MM.1S (cell line): ENCODE results near the gene MS4A1.
"Not testable (repeated sequence)": the region's sequence is repeated elsewhere in the genome, so short reads cannot be mapped to it uniquely, and the experiment has no call there.

Source experiments
- DNase-seq: peaks from one replicate; pipeline ENCODE4 v3.0.0-alpha.2; 2015
- H2AFZ ChIP-seq: fragments of 300-600 bp; sonication (generic); 2 replicates; pipeline ENCODE4 v1.6.0; 2016; ENCODE audit warnings: antibody characterized with exemption, low read length
- H3F3A ChIP-seq: fragments of 300-600 bp; sonication (generic); 2 replicates; pipeline ENCODE4 v1.6.1; 2016; ENCODE audit warnings: mild to moderate bottlenecking, antibody characterized with exemption, low read length, moderate library complexity, mixed read lengths; ENCODE audit not compliant: insufficient read depth
- H3K27ac ChIP-seq: fragments of 300-600 bp; sonication (generic); 2 replicates; pipeline ENCODE4 v1.5.1; 2016; ENCODE audit warnings: mild to moderate bottlenecking, low read length
- H3K27me3 ChIP-seq: fragments of 300-600 bp; sonication (generic); replicated peaks from 2 replicates; pipeline ENCODE4 v1.6.0; 2016; ENCODE audit warnings: low read length; ENCODE audit not compliant: insufficient read depth
- H3K36me3 ChIP-seq: fragments of 300-600 bp; sonication (generic); replicated peaks from 2 replicates; pipeline ENCODE4 v1.6.1; 2016; ENCODE audit warnings: mild to moderate bottlenecking, low read length, mixed read lengths; ENCODE audit not compliant: insufficient read depth
- H3K4me1 ChIP-seq: fragments of 300-600 bp; sonication (generic); 2 replicates; pipeline ENCODE4 v1.6.1; 2016; ENCODE audit warnings: low read length, mixed read lengths
- H3K4me2 ChIP-seq: fragments of 300-600 bp; sonication (generic); 2 replicates; pipeline ENCODE4 v1.6.0; 2016; ENCODE audit warnings: low read depth, low read length
- H3K4me3 ChIP-seq: fragments of 300-600 bp; sonication (generic); 2 replicates; pipeline ENCODE4 v1.5.1; 2016; ENCODE audit warnings: low read length, mixed read lengths
- H3K79me2 ChIP-seq: fragments of 300-600 bp; sonication (generic); 2 replicates; pipeline ENCODE4 v1.6.1; 2016; ENCODE audit warnings: mixed run types, low read length, mixed read lengths
- H3K9ac ChIP-seq: fragments of 300-600 bp; sonication (generic); 2 replicates; pipeline ENCODE4 v1.6.1; 2016; ENCODE audit warnings: low read length, mixed read lengths
- H3K9me2 ChIP-seq: fragments of 300-600 bp; sonication (generic); replicated peaks from 2 replicates; pipeline ENCODE4 v1.6.1; 2016; ENCODE audit warnings: mild to moderate bottlenecking, low read length, mixed read lengths; ENCODE audit not compliant: insufficient read depth
- H3K9me3 ChIP-seq: fragments of 300-600 bp; sonication (generic); replicated peaks from 2 replicates; pipeline ENCODE4 v1.6.1; 2016; ENCODE audit warnings: mild to moderate bottlenecking, low read length, mixed read lengths; ENCODE audit not compliant: insufficient read depth
- H4K20me1 ChIP-seq: fragments of 300-600 bp; sonication (generic); 2 replicates; pipeline ENCODE4 v1.6.1; 2016; ENCODE audit warnings: mild to moderate bottlenecking, low read length, moderate library complexity, mixed read lengths; ENCODE audit not compliant: insufficient read depth
- EZH2 ChIP-seq: fragments of 300-600 bp; sonication (generic); optimal IDR thresholded peaks from 2 replicates; pipeline ENCODE3; 2017; ENCODE audit warnings: low read depth, mild to moderate bottlenecking, antibody characterized with exemption, low read length, mixed read lengths
- EZH2phosphoT487 ChIP-seq: fragments of 300-600 bp; sonication (generic); IDR thresholded peaks from 2 replicates; pipeline ENCODE4 v1.6.1; 2018; ENCODE audit warnings: antibody characterized with exemption, low read length
- TF ChIP-seq, protein P1 (sequence below): fragments of 300-600 bp; sonication (generic); IDR thresholded peaks from 2 replicates; pipeline ENCODE4 v1.5.1; 2016; ENCODE audit warnings: antibody characterized with exemption, low read length, mixed read lengths

The MS4A1 gene

DNA sequence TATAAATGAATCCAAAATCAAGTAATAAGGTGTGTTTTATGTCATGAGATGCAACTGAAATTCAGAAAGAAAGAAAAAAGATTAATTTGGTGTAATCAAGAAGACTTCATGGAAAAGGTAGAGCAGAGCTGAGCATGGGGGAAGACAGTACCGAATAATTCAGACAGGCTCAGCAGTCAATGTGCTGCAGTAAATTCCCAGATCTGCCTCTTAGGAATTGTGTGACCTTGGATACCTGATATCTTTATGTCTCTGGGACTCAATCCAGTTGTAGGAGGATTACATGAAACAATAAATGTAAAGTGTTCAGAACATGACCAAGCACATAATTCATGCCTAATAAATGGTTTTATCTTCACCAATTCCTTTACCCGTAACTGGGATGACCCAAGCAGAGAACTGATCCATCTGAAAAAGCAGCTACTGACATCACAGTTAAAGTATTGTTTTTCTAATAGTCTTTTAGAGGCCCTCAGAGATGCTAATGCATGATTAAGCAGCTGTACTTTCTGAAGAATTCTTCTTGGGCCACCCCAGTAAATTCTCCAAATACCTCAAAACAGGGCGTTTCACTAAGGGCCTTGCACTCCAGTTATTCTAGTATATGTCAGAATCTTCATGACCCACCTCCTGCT is 44.7 kb downstream of the MS4A1 start:
- Histone ChIP-seq H3K9me2 (no peaks in the 10 kb centered on the region), H3K9ac (no peak overlapping the region), H2AFZ (no peak overlapping the region), H3K4me2 (no peak overlapping the region), H3K36me3 (no peaks in the 10 kb centered on the region), H4K20me1 (no peaks in the 10 kb centered on the region), H3K9me3 (no peaks in the 10 kb centered on the region), H3K4me1 (peaks cover 43% of the 10 kb centered on the region), H3K79me2 (no peaks in the 10 kb centered on the region), H3F3A (peaks cover 18% of the 10 kb centered on the region), H3K4me3 (no peak overlapping the region), H3K27me3 (no peaks in the 10 kb centered on the region), H3K27ac (no peak overlapping the region)
- DNase-seq = no peak
- no peak for TF ChIP-seq EZH2
- TF ChIP-seq, protein P1, sequence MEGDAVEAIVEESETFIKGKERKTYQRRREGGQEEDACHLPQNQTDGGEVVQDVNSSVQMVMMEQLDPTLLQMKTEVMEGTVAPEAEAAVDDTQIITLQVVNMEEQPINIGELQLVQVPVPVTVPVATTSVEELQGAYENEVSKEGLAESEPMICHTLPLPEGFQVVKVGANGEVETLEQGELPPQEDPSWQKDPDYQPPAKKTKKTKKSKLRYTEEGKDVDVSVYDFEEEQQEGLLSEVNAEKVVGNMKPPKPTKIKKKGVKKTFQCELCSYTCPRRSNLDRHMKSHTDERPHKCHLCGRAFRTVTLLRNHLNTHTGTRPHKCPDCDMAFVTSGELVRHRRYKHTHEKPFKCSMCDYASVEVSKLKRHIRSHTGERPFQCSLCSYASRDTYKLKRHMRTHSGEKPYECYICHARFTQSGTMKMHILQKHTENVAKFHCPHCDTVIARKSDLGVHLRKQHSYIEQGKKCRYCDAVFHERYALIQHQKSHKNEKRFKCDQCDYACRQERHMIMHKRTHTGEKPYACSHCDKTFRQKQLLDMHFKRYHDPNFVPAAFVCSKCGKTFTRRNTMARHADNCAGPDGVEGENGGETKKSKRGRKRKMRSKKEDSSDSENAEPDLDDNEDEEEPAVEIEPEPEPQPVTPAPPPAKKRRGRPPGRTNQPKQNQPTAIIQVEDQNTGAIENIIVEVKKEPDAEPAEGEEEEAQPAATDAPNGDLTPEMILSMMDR = no peak

DNA sequence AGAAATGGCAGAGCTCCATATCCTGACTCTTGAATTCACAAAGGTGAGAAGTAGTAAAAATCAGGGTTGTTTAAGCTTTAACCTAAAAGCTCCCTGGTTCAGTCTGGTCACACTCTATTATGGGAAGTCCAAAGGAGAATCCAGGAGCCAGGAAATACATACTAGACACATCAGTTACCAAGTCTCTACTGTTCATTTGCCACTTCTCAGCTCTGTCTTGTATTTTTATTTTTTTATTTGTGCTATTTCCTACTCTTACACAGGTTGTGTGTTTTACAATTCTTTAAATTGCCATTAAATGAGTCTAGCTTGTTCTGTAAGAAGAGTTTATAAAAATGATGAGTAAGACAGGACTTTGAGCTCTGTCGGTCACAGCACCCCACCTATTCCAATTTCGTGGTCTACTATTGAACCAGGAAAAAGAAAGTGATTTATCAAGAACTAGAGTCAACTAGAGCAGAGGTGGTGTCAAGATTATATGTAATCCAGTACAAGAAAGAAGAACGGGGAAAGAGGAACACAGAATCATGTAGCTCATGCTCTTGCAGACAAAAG is 46.7 kb downstream of the MS4A1 start:
- peaks cover 35% of the 10 kb centered on the region for H3K4me1 ChIP-seq
- H3F3A ChIP-seq = peaks cover 18% of the 10 kb centered on the region
- no peaks in the 10 kb centered on the region for H4K20me1 ChIP-seq
- no peaks in the 10 kb centered on the region for H3K36me3 ChIP-seq
- no peaks in the 10 kb centered on the region for H3K9me3 ChIP-seq
- H3K4me2 ChIP-seq = no peak overlapping the region
- H3K9ac ChIP-seq = no peak overlapping the region
- no peaks in the 10 kb centered on the region for H3K27me3 ChIP-seq
- no peak overlapping the region for H2AFZ ChIP-seq
- no peak for DNase-seq
- no peak overlapping the region for H3K4me3 ChIP-seq
- TF ChIP-seq EZH2 (no peak), EZH2phosphoT487 (no peak)
- TF ChIP-seq, protein P1 = no peak
- no peaks in the 10 kb centered on the region for H3K79me2 ChIP-seq
- H3K27ac ChIP-seq = no peak overlapping the region
- no peaks in the 10 kb centered on the region for H3K9me2 ChIP-seq

DNA sequence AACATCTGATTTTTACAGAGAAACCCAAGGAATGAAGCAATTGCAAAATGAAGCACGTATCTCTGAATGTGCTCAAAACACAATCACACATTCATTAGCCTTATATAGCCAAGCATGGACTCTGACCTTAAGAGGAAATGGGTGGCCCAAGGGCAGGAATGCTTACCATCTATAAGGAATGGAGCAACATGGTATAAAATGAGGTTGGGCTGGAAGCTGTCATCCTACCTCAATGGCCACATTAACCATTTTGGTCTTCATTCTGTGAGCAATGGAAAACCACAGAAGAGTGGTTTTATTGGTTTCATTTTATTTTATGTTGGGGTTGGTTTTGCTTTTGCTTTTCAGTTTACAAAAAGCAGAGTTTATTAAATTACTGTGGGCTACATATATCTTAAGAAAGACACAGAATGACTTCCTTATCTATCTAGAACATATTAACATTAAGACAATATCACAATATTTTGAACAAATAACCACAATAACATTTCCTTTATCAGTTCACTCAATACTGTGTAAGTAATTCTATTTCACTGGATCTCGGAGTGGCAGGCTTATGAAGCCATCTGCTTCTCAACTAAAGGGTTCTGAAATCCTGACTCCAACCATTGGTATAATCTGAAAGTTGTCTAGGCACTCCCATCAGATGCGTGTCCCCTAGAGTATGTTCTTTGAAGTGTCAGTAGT is 48.7 kb downstream of the MS4A1 start:
- Histone ChIP-seq H4K20me1 (no peaks in the 10 kb centered on the region), H3K4me1 (peaks cover 16% of the 10 kb centered on the region), H3K27ac (peak overlapping the region; percentile 12; the same call in 1 of the 2 replicates), H3K9me2 (no peaks in the 10 kb centered on the region), H3F3A (peaks cover 3% of the 10 kb centered on the region), H3K79me2 (no peaks in the 10 kb centered on the region), H3K27me3 (no peaks in the 10 kb centered on the region), H3K4me3 (no peak overlapping the region), H3K9ac (no peak overlapping the region), H2AFZ (0 out of 2 replicates have a peak overlapping the region, but pooled peaks have one; percentile 4), H3K9me3 (no peaks in the 10 kb centered on the region), H3K4me2 (peak overlapping the region; percentile 17), H3K36me3 (no peaks in the 10 kb centered on the region)
- TF ChIP-seq, protein P1 = no peak
- TF ChIP-seq EZH2 (no peak), EZH2phosphoT487 (no peak)
- DNase-seq = peak; percentile 70

DNA sequence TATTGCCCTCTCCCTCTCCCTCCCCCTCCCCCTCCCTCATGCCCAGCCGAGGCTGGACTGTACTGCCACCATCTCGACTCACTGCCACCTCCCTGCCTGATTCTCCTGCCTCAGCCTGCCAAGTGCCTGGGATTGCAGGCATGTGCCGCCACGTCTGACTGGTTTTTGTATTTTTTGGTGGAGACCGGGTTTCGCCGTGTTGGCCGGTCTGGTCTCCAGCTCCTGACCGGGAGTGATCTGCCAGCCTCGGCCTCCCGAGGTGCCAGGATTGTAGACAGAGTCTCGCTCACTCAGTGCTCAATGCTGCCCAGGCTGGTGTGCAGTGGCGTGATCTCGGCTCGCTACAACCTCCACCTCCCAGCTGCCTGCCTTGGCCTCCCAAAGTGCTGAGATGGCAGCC is 54.0 kb downstream of the MS4A1 start:
- not testable (repeated sequence) for H3K27me3 ChIP-seq, H3K9ac ChIP-seq, H3K4me3 ChIP-seq, H3K27ac ChIP-seq, H3K9me2 ChIP-seq, H3K4me1 ChIP-seq, H3K36me3 ChIP-seq, DNase-seq, H3F3A ChIP-seq, H3K4me2 ChIP-seq, H2AFZ ChIP-seq, H3K79me2 ChIP-seq, H3K9me3 ChIP-seq, H4K20me1 ChIP-seq

DNA sequence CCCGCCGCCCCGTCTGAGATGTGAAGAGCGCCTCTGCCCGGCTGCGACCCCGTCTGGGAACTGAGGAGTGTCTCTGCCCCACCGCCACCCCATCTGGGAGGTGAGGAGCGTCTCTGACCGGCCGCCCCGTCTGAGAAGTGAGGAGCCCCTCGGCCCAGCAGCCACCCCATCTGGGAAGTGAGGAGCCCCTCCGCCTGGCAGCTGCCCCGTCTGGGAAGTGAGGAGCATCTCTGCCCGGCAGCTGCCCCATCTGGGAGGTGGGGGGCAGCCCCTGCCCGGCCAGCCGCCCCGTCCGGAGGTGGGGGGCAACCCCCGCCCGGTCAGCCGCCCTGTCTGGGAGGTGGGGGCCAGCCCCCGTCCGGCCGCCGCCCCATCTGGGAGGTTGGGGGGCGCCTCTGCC is 54.6 kb downstream of the MS4A1 start:
- not testable (repeated sequence) for H3K9me2 ChIP-seq, H3K27ac ChIP-seq, H3K36me3 ChIP-seq, H3K79me2 ChIP-seq, H3F3A ChIP-seq, H3K4me1 ChIP-seq, H3K9me3 ChIP-seq, H2AFZ ChIP-seq, H3K4me3 ChIP-seq, H3K4me2 ChIP-seq, H4K20me1 ChIP-seq, DNase-seq, H3K27me3 ChIP-seq, H3K9ac ChIP-seq
